ENCODE data around the gene C1QTNF8. TPM values are rescaled to one million over a fixed set of nuclear protein-coding genes. Genes with fewer than 3 reads are reported as not detected.

Gene C1QTNF8
- total and polyA plus RNA-seq, 2 experiments from 2014 or later = not detected

DNA sequence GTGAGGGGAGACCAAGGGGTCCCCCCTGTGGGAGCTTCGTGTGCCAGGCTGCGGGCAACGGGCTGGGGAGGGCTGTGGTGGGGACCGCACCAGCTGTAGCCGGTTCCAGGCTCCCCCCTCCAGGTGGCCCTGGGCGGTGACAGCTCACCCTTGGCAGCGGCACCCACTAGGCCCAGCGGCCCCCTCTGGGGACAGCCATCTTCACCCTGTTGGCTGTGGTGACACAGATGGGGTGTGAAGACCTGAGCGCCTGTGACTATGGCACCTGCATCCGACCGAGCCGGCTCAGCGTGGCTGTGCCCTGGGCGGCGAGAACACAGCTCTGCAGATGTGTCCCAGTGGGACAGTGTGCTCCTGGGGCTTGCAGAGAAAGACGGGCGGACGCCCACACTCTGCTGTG is 1.1 kb upstream of the C1QTNF8 start:
- Histone ChIP-seq H3K4me3 (no peak overlapping the region), H3K36me3 (ENCODE audit: low read depth) (no peaks in the 10 kb centered on the region), H3K4me1 (ENCODE audit: insufficient read depth) (no peaks in the 10 kb centered on the region), H4K20me1 (ENCODE audit: insufficient read depth) (no peaks in the 10 kb centered on the region), H3K4me2 (ENCODE audit: unreplicated experiment) (no peak overlapping the region), H3K9ac (no peak overlapping the region), H3K27me3 (replicated peaks; ENCODE audit: insufficient read depth) (peaks cover 10% of the 10 kb centered on the region; the same call in 1 of the 2 replicates), H2AFZ (no peak overlapping the region), H3K27ac (no peak overlapping the region), H3K79me2 (ENCODE audit: insufficient read depth) (no peaks in the 10 kb centered on the region), H3K9me2 (ENCODE audit: insufficient read depth) (no peaks in the 10 kb centered on the region), H3F3A (ENCODE audit: insufficient read depth) (no peaks in the 10 kb centered on the region), H3K9me3 (ENCODE audit: low read depth) (no peaks in the 10 kb centered on the region)
- 45 to 47% methylated on average over 17 to 18 of the region's 18 CpGs for WGBS, 2 experiments (ENCODE audit: low coverage in 1 of 2, low lambda C conversion rate in 2 of 2, missing lambda C conversion rate in 2 of 2)
- no peak for DNase-seq
- TF ChIP-seq EZH2phosphoT487 (IDR thresholded peaks at IDR 0.05; ENCODE audit: insufficient read depth, low read depth) = no peak
- TF ChIP-seq EZH2 (IDR thresholded peaks at IDR 0.05; ENCODE audit: insufficient read depth, poor library complexity, severe bottlenecking) = no peak
- in situ Hi-C loops (cut with MboI) = no loop called here

DNA sequence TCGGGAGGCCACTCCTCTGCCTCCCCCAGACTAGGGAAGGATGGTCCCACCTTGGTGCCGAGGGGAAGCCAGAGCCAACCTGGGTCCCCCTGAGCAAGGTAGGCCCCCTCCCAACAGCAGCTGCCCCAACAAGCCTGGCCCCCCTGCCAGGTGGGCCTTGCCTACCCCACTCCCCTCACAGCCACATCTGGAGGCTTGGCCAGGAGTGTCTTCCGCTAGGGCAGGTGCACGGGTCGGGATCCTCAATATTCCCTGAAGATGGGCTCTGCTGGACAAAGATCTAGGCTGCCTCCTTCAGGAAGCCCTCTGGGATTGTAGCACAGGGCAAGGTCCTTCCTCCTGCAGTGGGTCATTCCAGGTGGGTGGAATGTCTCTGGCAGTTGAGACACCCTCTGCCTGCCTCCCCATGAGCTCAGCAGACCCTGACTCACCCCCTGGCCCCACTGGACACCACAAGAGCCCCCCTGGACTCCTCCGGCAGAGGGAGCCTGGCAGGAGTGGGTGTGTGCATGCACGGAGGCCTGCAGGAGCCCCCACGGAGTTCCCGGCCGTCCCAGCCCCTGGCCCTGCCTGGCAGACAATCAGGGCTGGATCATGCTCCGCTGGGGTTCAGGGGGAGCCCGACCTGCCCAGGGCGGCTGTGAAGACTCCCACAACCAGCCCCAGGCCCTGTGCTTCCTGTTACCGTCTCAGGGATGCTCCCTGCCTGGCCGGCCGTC is 435 bp downstream of the C1QTNF8 start:
- in situ Hi-C loops (cut with MboI) = no loop called here
- Histone ChIP-seq H3K9me2 (ENCODE audit: insufficient read depth) (no peaks in the 10 kb centered on the region), H3K9ac (no peak overlapping the region), H2AFZ (no peak overlapping the region), H3F3A (ENCODE audit: insufficient read depth) (no peaks in the 10 kb centered on the region), H3K4me2 (ENCODE audit: unreplicated experiment) (no peak overlapping the region), H3K27ac (no peak overlapping the region), H3K79me2 (ENCODE audit: insufficient read depth) (no peaks in the 10 kb centered on the region), H3K4me3 (no peak overlapping the region), H3K4me1 (ENCODE audit: insufficient read depth) (no peaks in the 10 kb centered on the region), H3K27me3 (replicated peaks; ENCODE audit: insufficient read depth) (peaks cover 7% of the 10 kb centered on the region; the same call in 1 of the 2 replicates), H3K36me3 (ENCODE audit: low read depth) (no peaks in the 10 kb centered on the region), H4K20me1 (ENCODE audit: insufficient read depth) (no peaks in the 10 kb centered on the region), H3K9me3 (ENCODE audit: low read depth) (no peaks in the 10 kb centered on the region)
- no peak for DNase-seq
- 43 to 51% methylated on average over 13 to 16 of the region's 16 CpGs for WGBS, 2 experiments (ENCODE audit: low coverage in 1 of 2, low lambda C conversion rate in 2 of 2, missing lambda C conversion rate in 2 of 2)
- no peak for TF ChIP-seq EZH2 (IDR thresholded peaks at IDR 0.05; ENCODE audit: insufficient read depth, poor library complexity, severe bottlenecking)
- no peak for TF ChIP-seq EZH2phosphoT487 (IDR thresholded peaks at IDR 0.05; ENCODE audit: insufficient read depth, low read depth)

DNA sequence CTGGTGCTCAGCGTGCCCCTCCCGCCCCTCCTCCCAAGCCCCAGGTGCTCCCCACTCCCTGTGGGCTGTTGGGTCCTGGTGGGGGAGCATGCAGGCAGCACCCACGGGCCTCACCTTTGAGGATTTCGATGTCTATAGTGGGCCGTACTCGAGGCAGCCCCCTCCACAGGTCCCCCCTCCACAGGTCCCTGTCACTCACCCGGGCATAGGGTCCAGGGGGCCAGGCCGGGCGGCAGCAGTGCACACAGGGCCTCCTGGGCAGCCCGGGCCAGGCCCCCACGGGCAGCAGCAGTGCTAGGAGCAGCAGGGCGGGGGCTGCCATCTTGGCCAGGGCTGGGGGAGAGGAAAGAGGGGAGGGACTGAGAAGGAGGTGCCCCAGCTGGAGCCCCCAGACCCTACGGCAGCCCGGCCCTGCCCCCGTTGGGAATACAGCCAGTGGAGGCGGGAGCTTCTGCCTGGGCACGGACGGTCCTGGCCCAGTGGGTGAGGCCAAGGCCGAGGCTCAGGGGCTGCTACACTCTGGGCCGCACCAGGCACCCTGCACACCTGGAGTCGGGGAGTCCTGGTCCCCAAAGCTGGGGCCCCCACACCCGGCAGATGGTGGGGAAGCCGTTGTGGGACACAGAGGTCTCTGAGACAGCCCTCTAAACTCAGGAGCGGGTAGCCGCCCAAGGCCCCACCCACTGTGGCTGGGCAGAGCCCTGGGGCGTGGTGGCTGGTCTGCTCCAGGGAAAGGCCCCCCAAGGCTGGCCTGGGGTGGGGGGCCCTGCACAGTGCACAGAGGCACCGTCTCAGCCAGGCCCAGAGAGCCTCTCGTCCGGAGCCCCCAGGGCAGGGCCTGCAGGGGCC is 1.2 kb downstream of the C1QTNF8 start:
- Histone ChIP-seq H2AFZ (no peak overlapping the region), H4K20me1 (ENCODE audit: insufficient read depth) (no peaks in the 10 kb centered on the region), H3K4me3 (no peak overlapping the region), H3K9me2 (ENCODE audit: insufficient read depth) (no peaks in the 10 kb centered on the region), H3K4me2 (ENCODE audit: unreplicated experiment) (no peak overlapping the region), H3K9ac (no peak overlapping the region), H3K27ac (no peak overlapping the region), H3F3A (ENCODE audit: insufficient read depth) (no peaks in the 10 kb centered on the region), H3K4me1 (ENCODE audit: insufficient read depth) (no peaks in the 10 kb centered on the region), H3K36me3 (ENCODE audit: low read depth) (no peaks in the 10 kb centered on the region), H3K79me2 (ENCODE audit: insufficient read depth) (no peaks in the 10 kb centered on the region), H3K9me3 (ENCODE audit: low read depth) (no peaks in the 10 kb centered on the region), H3K27me3 (replicated peaks; ENCODE audit: insufficient read depth) (peaks cover 7% of the 10 kb centered on the region; the same call in 1 of the 2 replicates)
- TF ChIP-seq EZH2 (IDR thresholded peaks at IDR 0.05; ENCODE audit: insufficient read depth, poor library complexity, severe bottlenecking) (no peak), EZH2phosphoT487 (IDR thresholded peaks at IDR 0.05; ENCODE audit: insufficient read depth, low read depth) (no peak)
- in situ Hi-C loops (cut with MboI) = no loop called here
- 31 to 33% methylated on average over 21 to 25 of the region's 29 CpGs for WGBS, 2 experiments (ENCODE audit: low coverage in 1 of 2, low lambda C conversion rate in 2 of 2, missing lambda C conversion rate in 2 of 2)
- DNase-seq = no peak

DNA sequence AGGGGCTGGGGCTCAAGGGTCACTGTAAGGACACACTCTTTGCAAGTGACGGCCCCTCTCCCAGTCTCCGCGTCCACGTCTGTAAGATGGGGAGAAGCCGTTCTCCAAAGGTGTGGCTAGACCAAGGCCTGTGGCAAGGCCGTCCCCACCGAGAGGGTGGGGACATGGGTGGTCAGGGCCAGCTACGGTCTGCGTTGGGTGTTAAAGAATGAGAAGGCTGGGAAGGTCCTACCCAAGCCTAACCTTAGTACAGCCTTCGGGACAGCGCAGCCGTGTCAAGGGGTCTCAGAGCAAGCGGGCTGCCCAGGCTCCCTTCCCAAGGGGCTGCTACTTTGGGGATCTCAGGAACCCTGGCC is 1.9 kb downstream of the C1QTNF8 start:
- Histone ChIP-seq H3K27me3 (replicated peaks; ENCODE audit: insufficient read depth) (peaks cover 2% of the 10 kb centered on the region; the same call in 1 of the 2 replicates), H3K4me3 (no peak overlapping the region), H3K9me3 (ENCODE audit: low read depth) (no peaks in the 10 kb centered on the region), H3K79me2 (ENCODE audit: insufficient read depth) (no peaks in the 10 kb centered on the region), H3K4me2 (ENCODE audit: unreplicated experiment) (no peak overlapping the region), H3K9ac (no peak overlapping the region), H3F3A (ENCODE audit: insufficient read depth) (no peaks in the 10 kb centered on the region), H3K4me1 (ENCODE audit: insufficient read depth) (no peaks in the 10 kb centered on the region), H3K9me2 (ENCODE audit: insufficient read depth) (no peaks in the 10 kb centered on the region), H3K36me3 (ENCODE audit: low read depth) (no peaks in the 10 kb centered on the region), H3K27ac (no peak overlapping the region), H2AFZ (no peak overlapping the region), H4K20me1 (ENCODE audit: insufficient read depth) (no peaks in the 10 kb centered on the region)
- TF ChIP-seq EZH2 (IDR thresholded peaks at IDR 0.05; ENCODE audit: insufficient read depth, poor library complexity, severe bottlenecking) (no peak), EZH2phosphoT487 (IDR thresholded peaks at IDR 0.05; ENCODE audit: insufficient read depth, low read depth) (no peak)
- 43 to 48% methylated on average over 13 of the region's 13 CpGs for WGBS, 2 experiments (ENCODE audit: low coverage in 1 of 2, low lambda C conversion rate in 2 of 2, missing lambda C conversion rate in 2 of 2)
- in situ Hi-C loops (cut with MboI) = no loop called here
- no peak for DNase-seq

All from GM23248 (cell line).